Uterus (tissue), 2 donors: ENCODE measurements around the gene DPEP2NB.

ENCODE experiments used
- CTCF ChIP-seq, 4 experiments: fragments of 200-600 bp in 2 of 4; fragments of 450-650 bp in 2 of 4; sonication (generic) in 2 of 4; IDR thresholded peaks; one replicate each; pipeline ENCODE4 v1.5.1; 2016 to 2019; ENCODE audit warnings: antibody characterized with exemption in 4 of 4, mild to moderate bottlenecking in 2 of 4, moderate library complexity in 1 of 4
- POLR2A ChIP-seq, 2 donors: fragments of 450-650 bp; IDR thresholded peaks; one replicate each; pipeline ENCODE4 v1.6.1; 2016; ENCODE audit warnings: antibody characterized with exemption in 2 of 2, mild to moderate bottlenecking in 1 of 2, moderate library complexity in 1 of 2

- TF ChIP-seq CTCF (IDR thresholded peaks at IDR 0.05), result no peak
- TF ChIP-seq POLR2A (IDR thresholded peaks at IDR 0.05), result no peak
Observed at GRCh38 chr16:67977005-67977404, 38.7 kb downstream of the DPEP2NB start.
